Medulla oblongata (tissue), 1 donor: Measurements from ENCODE around the gene CACNA1D.

Experiments
- DNase-seq: peaks from one replicate; pipeline ENCODE4 v3.0.0-alpha.2; 2015; ENCODE audit errors: extremely low spot score

Gene CACNA1D

GRCh38 chr3:53806182-53807116 lies 312.0 kb downstream of the CACNA1D start:
- no peak for DNase-seq

DNA sequence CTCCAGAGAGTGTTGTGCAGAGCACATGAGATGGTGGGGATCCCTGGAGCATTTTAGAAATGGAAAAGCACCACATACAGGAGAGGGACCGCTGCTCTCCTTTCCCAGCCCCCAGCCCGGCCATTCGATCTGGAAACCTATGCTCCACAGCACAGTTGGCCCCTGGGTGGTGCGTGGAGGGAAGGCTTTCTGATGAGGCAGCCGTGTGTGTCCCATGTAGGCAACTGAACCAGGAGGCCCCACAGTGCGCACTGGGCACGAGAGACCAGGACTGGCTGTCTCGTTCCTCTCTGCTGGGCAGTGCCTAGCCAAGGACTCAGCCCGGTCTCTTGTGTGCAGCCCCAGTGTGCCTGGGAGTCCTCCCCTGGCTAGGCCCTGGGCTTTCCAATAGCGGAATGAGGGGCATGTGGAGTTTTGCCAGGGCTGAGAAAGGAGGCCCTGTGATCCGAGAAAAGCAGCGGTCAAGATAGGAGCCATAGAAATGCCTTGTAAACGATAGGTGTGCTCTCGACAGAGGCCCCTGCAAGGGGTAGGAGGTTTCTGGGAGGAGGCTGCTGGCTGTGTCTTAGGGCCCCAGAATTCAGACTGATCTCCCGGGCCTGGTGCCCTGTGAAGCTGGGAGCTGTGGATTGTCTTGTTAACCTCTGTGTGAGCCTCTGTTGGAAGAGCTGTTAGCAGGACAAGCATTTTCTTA lies 312.9 kb downstream of the CACNA1D start:
- DNase-seq = no peak

- no peak for DNase-seq
Measured at GRCh38 chr3:53808496-53808895, 314.1 kb downstream of the CACNA1D start.

GRCh38 chr3:53809267-53809666 lies 314.9 kb downstream of the CACNA1D start:
- DNase-seq = no peak

- no peak for DNase-seq
Measured at GRCh38 chr3:53809764-53810400, 315.5 kb downstream of the CACNA1D start.

- DNase-seq = no peak
Measured at GRCh38 chr3:53811143-53811927, 316.9 kb downstream of the CACNA1D start.

- no peak for DNase-seq
Measured at GRCh38 chr3:53812434-53812833, 318.0 kb downstream of the CACNA1D start.

- no peak for DNase-seq
Measured at GRCh38 chr3:53813229-53813628, 318.8 kb downstream of the CACNA1D start.

DNA sequence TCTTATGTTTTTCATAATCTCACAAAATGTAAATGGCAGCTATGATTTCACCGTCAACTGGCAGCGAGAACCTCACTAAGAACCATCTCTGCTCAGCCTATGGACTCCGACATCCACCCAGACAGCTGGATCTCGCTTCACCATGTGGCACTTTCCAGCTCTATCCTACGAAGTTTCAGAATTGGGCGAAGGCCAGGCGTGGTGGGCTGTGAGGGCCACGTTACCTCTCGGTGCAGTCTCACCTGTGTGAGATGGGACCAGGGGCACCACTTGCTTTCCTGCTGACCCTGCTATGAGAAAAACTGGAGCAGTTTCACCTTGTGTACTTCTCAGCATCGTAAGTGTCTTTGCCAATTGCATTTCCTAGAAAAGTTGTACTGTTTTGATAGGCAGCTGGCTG lies 319.5 kb downstream of the CACNA1D start:
- DNase-seq = no peak

GRCh38 chr3:53815067-53815466 lies 320.7 kb downstream of the CACNA1D start:
- no peak for DNase-seq

DNA sequence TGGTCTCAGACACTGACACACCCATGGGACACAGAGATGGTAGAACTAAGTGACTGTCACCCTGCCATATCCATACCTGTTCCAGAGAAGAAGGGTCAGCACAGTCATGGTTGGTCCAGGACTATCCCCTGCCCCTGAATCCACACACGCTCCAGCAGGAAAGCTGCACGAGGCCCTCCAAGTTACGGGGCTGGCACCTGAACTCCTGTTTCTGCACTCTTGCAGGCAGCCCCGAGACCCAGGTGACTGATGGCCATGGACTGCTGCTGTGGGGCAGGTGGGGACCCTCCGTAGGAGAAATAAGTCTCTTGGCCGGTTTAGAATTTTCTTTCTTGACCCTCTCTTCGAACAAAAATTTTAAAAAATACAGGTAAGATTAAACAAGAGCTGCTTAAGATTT lies 321.2 kb downstream of the CACNA1D start:
- no peak for DNase-seq

GRCh38 chr3:53816425-53816824 lies 322.0 kb downstream of the CACNA1D start:
- DNase-seq = peak; percentile 75

- no peak for DNase-seq
Measured at GRCh38 chr3:53817211-53817610, 322.8 kb downstream of the CACNA1D start.

- DNase-seq = no peak
Measured at GRCh38 chr3:53817809-53818208, 323.4 kb downstream of the CACNA1D start.

DNA sequence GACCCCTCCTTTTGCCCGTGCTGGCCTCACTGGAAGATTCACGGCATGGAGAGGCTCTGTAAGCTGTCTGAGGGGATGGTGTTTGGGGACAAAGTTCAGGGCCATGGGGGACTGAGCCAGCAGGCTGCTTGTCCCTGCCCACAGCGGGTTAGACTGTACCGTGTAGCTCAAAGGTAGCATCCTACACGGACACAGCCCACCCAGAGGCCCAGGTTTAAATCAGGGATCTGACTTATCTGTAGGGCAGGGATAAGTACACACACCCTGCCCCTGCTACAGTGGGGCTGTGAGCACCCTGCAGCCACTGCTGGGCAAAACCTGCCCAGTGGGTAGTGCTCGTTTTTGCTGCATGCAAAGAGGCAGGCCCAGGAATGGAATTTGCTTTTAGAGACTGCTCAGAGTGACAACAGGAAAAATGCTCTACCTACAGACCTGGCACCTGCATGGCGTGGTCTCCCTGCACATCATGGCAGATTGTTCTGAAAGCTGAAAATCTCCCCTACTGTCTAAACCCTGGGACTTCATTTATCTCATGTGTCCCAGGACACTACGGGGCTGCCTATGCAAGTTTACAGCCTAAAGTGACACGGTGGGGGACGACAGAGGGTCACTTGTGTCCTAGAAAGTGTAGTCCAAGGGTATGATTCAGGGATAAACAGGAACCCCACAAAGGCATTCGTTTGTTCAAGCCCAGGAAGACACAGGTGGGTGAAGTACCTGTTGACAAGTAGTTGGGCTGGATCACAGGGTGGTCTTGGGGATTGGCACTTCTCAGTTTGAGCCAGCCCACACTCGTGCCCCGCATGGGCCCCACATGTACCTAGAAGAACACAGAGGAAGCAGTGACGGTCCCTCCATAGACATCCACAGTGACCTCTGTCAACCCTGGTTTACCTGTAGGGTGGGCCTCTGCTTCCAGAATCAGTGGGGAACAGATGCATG lies 324.1 kb downstream of the CACNA1D start:
- DNase-seq = no peak

DNA sequence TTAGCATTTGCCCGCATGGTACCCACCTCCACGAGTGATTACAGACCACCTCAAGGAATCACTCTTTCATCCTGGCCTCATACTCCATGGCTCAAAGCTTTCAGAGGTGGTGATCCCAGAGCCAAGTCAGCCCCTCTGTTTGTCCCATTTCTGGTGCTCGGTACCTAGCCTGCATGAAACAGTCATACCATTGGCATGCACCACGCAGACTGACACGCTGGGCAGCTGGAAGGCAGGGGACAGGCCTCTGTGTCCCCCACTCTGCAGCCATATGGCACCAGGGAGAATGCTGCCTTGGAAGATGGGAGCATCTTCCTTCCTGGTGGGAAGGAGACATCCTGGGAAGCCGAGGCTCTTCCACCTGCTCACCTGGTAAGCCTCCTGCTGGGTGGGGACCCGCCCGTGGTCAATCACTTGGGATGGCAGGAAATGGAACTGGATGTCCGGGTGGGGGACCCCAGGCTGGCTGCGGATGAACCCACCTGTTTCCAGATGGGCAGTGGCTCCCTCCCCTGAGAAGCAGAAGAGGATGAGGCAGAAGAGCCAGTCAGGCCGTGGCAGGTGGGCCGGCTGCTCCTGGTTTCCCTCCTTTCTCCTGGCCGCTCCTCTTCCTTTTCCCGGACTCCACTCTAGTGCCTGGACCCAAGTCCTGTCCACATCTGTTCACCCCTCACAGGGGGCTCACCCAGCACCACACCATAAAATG lies 324.9 kb downstream of the CACNA1D start:
- no peak for DNase-seq

GRCh38 chr3:53820084-53820483 lies 325.7 kb downstream of the CACNA1D start:
- DNase-seq = no peak

DNA sequence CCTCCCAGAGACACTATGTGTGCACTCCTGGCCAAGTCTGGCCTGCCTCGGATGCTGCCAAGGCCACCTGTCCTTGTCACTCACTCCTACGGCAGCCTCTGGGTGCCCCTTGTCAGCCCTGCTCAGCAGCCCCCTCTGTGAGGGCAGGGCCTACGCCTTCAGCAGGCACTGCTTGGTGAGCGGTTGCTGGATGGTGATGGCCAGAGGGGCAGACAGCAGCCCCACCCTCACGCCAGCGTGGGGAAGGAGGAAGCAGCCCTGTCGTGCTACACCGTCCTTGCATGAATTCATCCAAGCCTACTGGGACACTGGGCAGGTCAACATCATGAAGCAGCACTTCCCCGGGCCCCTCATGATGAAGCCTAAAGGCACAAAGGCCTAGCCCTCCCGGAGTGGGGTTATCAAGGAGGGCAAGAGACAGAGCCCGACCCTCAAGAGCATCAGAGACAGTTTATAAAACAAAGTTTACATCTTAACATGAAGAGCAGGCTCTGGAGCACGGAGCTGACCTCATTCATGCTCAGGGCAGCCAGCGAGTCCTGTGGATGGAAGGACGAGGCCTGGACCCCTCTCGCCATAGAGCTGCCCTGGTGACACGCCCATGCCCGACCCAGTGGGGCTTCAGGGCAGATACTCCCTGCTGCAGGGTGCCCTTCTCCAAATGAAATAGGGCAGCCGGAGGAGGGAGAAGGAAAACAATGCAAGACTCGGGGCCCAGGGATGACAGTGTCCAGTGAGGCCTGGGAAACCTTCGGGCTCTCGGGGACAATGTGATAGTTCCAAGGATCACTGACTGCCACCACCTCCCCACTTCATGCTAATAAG lies 326.6 kb downstream of the CACNA1D start:
- DNase-seq = no peak

GRCh38 chr3:53821631-53822121 lies 327.3 kb downstream of the CACNA1D start:
- DNase-seq = no peak
